K562 (cell line): ENCODE results near the gene CNBD2. TPM values are rescaled to one million over a fixed set of nuclear protein-coding genes. Genes with fewer than 3 reads are reported as not detected.
A peak's percentile ranks its signal among the peaks of the same experiment; 100 is the strongest.

Experiments
- ATAC-seq: fragments of 200-7000 bp; cut with Tn5 transposase; 3 replicates; pipeline ENCODE4 v1.9.1; 2020; ENCODE audit warnings: moderate library complexity
- BruUV-seq: library from RNA; stranded (reverse); fragments of 400-500 nt; replicated peaks from 2 replicates; lab custom pipeline; 2021; lab: Mats Ljungman, UMichigan
- CTCF ChIA-PET: fragments of 300-600 bp; formaldehyde crosslinking; extraction: SDS; loops from one replicate; lab custom pipeline; 2021; ENCODE audit warnings: low intra/inter-chr PET ratio; lab: Yijun Ruan, JAX
- POLR2A ChIA-PET: fragments of 300-600, 350-650 bp; sonication (Branson Sonifier 250); formaldehyde crosslinking; extraction: SDS; loops from one replicate; lab custom pipeline; 2021; ENCODE audit warnings: antibody characterized with exemption, inconsistent platforms; lab: Yijun Ruan, JAX
- DNase-seq, 4 experiments: peaks; one replicate each; pipeline versions ENCODE4 v3.0.0 to v3.0.0-alpha.2; 2011 to 2018; ENCODE audit warnings: low spot score in 3 of 4, mixed read lengths in 3 of 4; ENCODE audit errors: extremely low read depth in 1 of 4
- FAIRE-seq: peaks from 2 replicates; lab custom pipeline; 2011; peaks lifted over from hg19 to GRCh38; lab: Jason Lieb, UNC
- H2AFZ ChIP-seq: 2 replicates; pipeline ENCODE4 v1.6.0; 2011; ENCODE audit warnings: low read depth, low read length, control low read depth, inconsistent platforms
- H3K27ac ChIP-seq: fragments of 200-600 bp; 3 replicates; pipeline ENCODE4 v1.8.0; 2011; ENCODE audit warnings: low read depth, mild to moderate bottlenecking, control low read depth, inconsistent platforms, low read length, moderate library complexity, mixed read lengths; ENCODE audit errors: extremely low read depth
- H3K27me3 ChIP-seq, 2 experiments: fragments of 300-600 bp in 1 of 2; 2 replicates in 1 of 2; 3 replicates in 1 of 2; pipeline versions ENCODE4 v1.6.0 to v1.8.0; 2011; ENCODE audit warnings: inconsistent platforms in 2 of 2, low read length in 2 of 2, mild to moderate bottlenecking in 1 of 2, mixed read lengths in 1 of 2, moderate library complexity in 1 of 2; ENCODE audit not compliant: control insufficient read depth in 2 of 2, insufficient read depth in 2 of 2
- H3K36me3 ChIP-seq: fragments of 300-600 bp; 3 replicates; pipeline ENCODE4 v1.8.0; 2011; ENCODE audit warnings: mild to moderate bottlenecking, low read length, inconsistent platforms; ENCODE audit not compliant: control insufficient read depth, insufficient read depth
- H3K4me1 ChIP-seq, 2 experiments: fragments of 200-600 bp in 1 of 2; replicated peaks in 1 of 2; 2 replicates in 1 of 2; 3 replicates in 1 of 2; pipeline versions ENCODE4 v1.5.1 to v1.8.0; 2011; ENCODE audit warnings: inconsistent platforms in 2 of 2, low read length in 2 of 2, mild to moderate bottlenecking in 1 of 2, mixed read lengths in 1 of 2, moderate library complexity in 1 of 2; ENCODE audit not compliant: control insufficient read depth in 2 of 2, insufficient read depth in 2 of 2
- H3K4me2 ChIP-seq: 2 replicates; pipeline ENCODE4 v1.6.1; 2011; ENCODE audit warnings: low read length, control low read depth, inconsistent platforms, mixed read lengths; ENCODE audit not compliant: insufficient read depth
- H3K4me3 ChIP-seq: fragments of 200-600 bp; sonication (generic), shearing (Covaris generic); 2 replicates; pipeline ENCODE4 v1.5.1; 2016; ENCODE audit warnings: control low read depth, inconsistent platforms
- H3K79me2 ChIP-seq: fragments of 200-600 bp; 3 replicates; pipeline ENCODE4 v1.8.0; 2011; ENCODE audit warnings: low read length, inconsistent platforms; ENCODE audit not compliant: control insufficient read depth, insufficient read depth
- H3K9ac ChIP-seq, 2 experiments: 2 replicates each; pipeline versions ENCODE4 v1.6.0 to v1.6.1; 2011; ENCODE audit warnings: low read depth in 2 of 2, low read length in 2 of 2, control low read depth in 1 of 2, inconsistent platforms in 1 of 2, mild to moderate bottlenecking in 1 of 2, mixed read lengths in 1 of 2; ENCODE audit not compliant: insufficient read depth in 1 of 2
- H3K9me1 ChIP-seq: one replicate; pipeline ENCODE4 v1.6.0; 2011; ENCODE audit warnings: inconsistent platforms, mild to moderate bottlenecking, low read length, moderate library complexity; ENCODE audit not compliant: control insufficient read depth, insufficient read depth
- H3K9me3 ChIP-seq: replicated peaks from 2 replicates; pipeline ENCODE4 v1.5.1; 2011; ENCODE audit warnings: low read depth, low read length, inconsistent platforms; ENCODE audit not compliant: control insufficient read depth, insufficient read depth
- H4K20me1 ChIP-seq: replicated peaks from 2 replicates; pipeline ENCODE4 v1.6.1; 2011; ENCODE audit warnings: low read length, inconsistent platforms, mixed read lengths; ENCODE audit not compliant: control insufficient read depth, insufficient read depth
- ARID3A ChIP-seq: IDR thresholded peaks from 2 replicates; pipeline ENCODE4 v1.6.1; 2012; ENCODE audit warnings: low read depth, low read length, improper control_type of control experiment, borderline replicate concordance
- CEBPB ChIP-seq: fragments of 450-650 bp; IDR thresholded peaks from 2 replicates; pipeline ENCODE4 v1.6.1; 2016; ENCODE audit warnings: missing genetic modification characterization, missing compliant biosample characterization
- CHD1 ChIP-seq: fragments of 200-600 bp; sonication (generic); IDR thresholded peaks from one replicate; pipeline ENCODE4 v1.6.1; 2012; ENCODE audit warnings: mild to moderate bottlenecking, moderate library complexity, low read length, inconsistent platforms
- GATAD2B ChIP-seq: fragments of 450-650 bp; IDR thresholded peaks from 2 replicates; pipeline ENCODE4 v1.6.1; 2017; ENCODE audit warnings: mild to moderate bottlenecking, borderline replicate concordance
- MLLT1 ChIP-seq, 2 experiments: fragments of 450-650 bp; IDR thresholded peaks; 2 replicates each; pipeline ENCODE4 v1.6.1; 2016
- PRPF4 ChIP-seq: fragments of 200-400 bp; formaldehyde crosslinking; IDR thresholded peaks from one replicate; pipeline ENCODE4 v1.6.1; 2017; ENCODE audit warnings: low read length, low read depth, mild to moderate bottlenecking; ENCODE audit not compliant: insufficient read depth, poor library complexity, severe bottlenecking
- SMARCE1 ChIP-seq: fragments of 450-650 bp; IDR thresholded peaks from 2 replicates; pipeline ENCODE4 v1.7.1; 2016; ENCODE audit warnings: mild to moderate bottlenecking
- TEAD2 ChIP-seq: fragments of 450-650 bp; IDR thresholded peaks from 2 replicates; pipeline ENCODE4 v1.6.1; 2016; ENCODE audit warnings: missing genetic modification characterization, control low read depth, missing compliant biosample characterization
- TRIM24 ChIP-seq, 2 experiments: fragments of 450-650 bp; IDR thresholded peaks; 2 replicates each; pipeline ENCODE4 v1.6.1; 2016
- ZBTB8A ChIP-seq: fragments of 450-650 bp; IDR thresholded peaks from 2 replicates; pipeline ENCODE4 v1.6.1; 2018; ENCODE audit warnings: mild to moderate bottlenecking, moderate library complexity; ENCODE audit not compliant: partially characterized antibody
- ZFPM2 ChIP-seq: fragments of 250-450 bp; sonication (Bioruptor Pico); IDR thresholded peaks from 2 replicates; pipeline ENCODE4 v1.5.1; 2022; ENCODE audit warnings: mild to moderate bottlenecking
- ZNF324 ChIP-seq: fragments of 250-450 bp; sonication (Bioruptor Pico); IDR thresholded peaks from 2 replicates; pipeline ENCODE4 v1.4.0; 2020; ENCODE audit warnings: mild to moderate bottlenecking
- WGBS: fragments of 100-300 bp; shearing (Covaris generic); methylation state at CpG from one replicate; pipeline ENCODE4 v1.1.6; 2016; ENCODE audit warnings: low coverage, mixed read lengths; ENCODE audit not compliant: insufficient coverage; ENCODE audit errors: missing lambda C conversion rate; 5-methylcytosine and 5-hydroxymethylcytosine counted together
- in situ Hi-C: fragments of 300-500 bp; cut with MboI; formaldehyde crosslinking; loops from 4 replicates; pipeline ENCODE4 v1.15.0; 2018; ENCODE audit warnings: inconsistent platforms, mixed read lengths
- intact Hi-C: fragments of 100-400 bp; cut with micrococcal nuclease; formaldehyde crosslinking; loops from 2 replicates; pipeline ENCODE4 v1.14.2; 2022
- polyA plus RNA-seq, 8 experiments: library from polyadenylated mRNA; depleted of rRNA in 4 of 8; stranded (reverse) in 5 of 8; unstranded in 3 of 8; fragments of >200 nt; fragmentation: Nextera tagmentation in 2 of 8; fragmentation: Illumina TruSeq in 1 of 8; extraction: Ambion mirVana in 2 of 8; extraction: Trizol in 1 of 8; gene quantifications; 2 replicates each; pipeline versions ENCODE4 v1.2.1 to v1.2.3, GENCODE V29; 2011 to 2014; ENCODE audit warnings: inconsistent platforms in 1 of 8, missing spikeins in 1 of 8
- total RNA-seq, 7 experiments: library from RNA; depleted of rRNA in 6 of 7; stranded (reverse); fragments of >200 nt in 6 of 7; fragmentation: Illumina TruSeq in 2 of 7; extraction: Trizol in 2 of 7; gene quantifications; 2 replicates each; pipeline versions ENCODE4 v1.2.1 to v1.2.3, GENCODE V29; 2011 to 2021; ENCODE audit warnings: low replicate concordance in 1 of 7
- TF ChIP-seq, protein P1 (sequence below): fragments of 450-650 bp; formaldehyde crosslinking; IDR thresholded peaks from 2 replicates; pipeline ENCODE4 v1.4.0; 2022; ENCODE audit warnings: mild to moderate bottlenecking, moderate library complexity
- TF ChIP-seq, protein P2 (sequence below): sonication (generic); formaldehyde crosslinking; IDR thresholded peaks from 2 replicates; pipeline ENCODE4 v1.8.0; 2023; ENCODE audit warnings: missing genetic modification reagents, mild to moderate bottlenecking, borderline replicate concordance

Gene CNBD2
- total and polyA plus RNA-seq, 9 of the 15 experiments (the other 6 are each of a cell fraction or from before 2014, with no cell fraction given): 3.2 to 17.5 (median 5.3) TPM

- ChIA-PET CTCF (no interaction called here), POLR2A (interaction anchor here (0.8 kb wide), 1 partner anchor 10 kb away, joined by 3 read pairs; no protein-coding TSS in a partner anchor)
- WGBS: 21% methylated on average over 2 of the region's 2 CpGs
- no peak overlapping the region for H3K4me2 ChIP-seq
- H3K27ac ChIP-seq: no peak overlapping the region
- no TSS peak for BruUV-seq
- intact Hi-C loops: no loop called here
- in situ Hi-C loops: no loop called here
- H4K20me1 ChIP-seq: no peaks in the 10 kb centered on the region
- DNase-seq (no peak), FAIRE-seq (no peak), ATAC-seq (no peak)
- H3K4me3 ChIP-seq: no peak overlapping the region
- 0 out of 2 replicates have a peak, but pooled peaks cover 1% of the 10 kb centered on the region for H3K9me3 ChIP-seq
- H3K79me2 ChIP-seq: no peaks in the 10 kb centered on the region
- no peak overlapping the region for H3K9ac ChIP-seq
- peak overlapping the region; percentile 71 for H2AFZ ChIP-seq
- H3K4me1 ChIP-seq: peaks cover 0 to 3% of the 10 kb centered on the region in 2 experiments; a peak in 1 of 5 replicates
- no peaks in the 10 kb centered on the region for H3K36me3 ChIP-seq
- H3K9me1 ChIP-seq: no peaks in the 10 kb centered on the region
- H3K27me3 ChIP-seq: no peaks in the 10 kb centered on the region
- TF ChIP-seq, protein P1, sequence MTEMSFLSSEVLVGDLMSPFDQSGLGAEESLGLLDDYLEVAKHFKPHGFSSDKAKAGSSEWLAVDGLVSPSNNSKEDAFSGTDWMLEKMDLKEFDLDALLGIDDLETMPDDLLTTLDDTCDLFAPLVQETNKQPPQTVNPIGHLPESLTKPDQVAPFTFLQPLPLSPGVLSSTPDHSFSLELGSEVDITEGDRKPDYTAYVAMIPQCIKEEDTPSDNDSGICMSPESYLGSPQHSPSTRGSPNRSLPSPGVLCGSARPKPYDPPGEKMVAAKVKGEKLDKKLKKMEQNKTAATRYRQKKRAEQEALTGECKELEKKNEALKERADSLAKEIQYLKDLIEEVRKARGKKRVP: no peak
- no peak for TF ChIP-seq ZNF324 (CRISPR knock-in tag)
- TF ChIP-seq MLLT1 (IDR thresholded peaks at IDR 0.05): no peak
- TF ChIP-seq CEBPB: no peak
- TF ChIP-seq TRIM24 (IDR thresholded peaks at IDR 0.05): no peak
- TF ChIP-seq, protein P2, sequence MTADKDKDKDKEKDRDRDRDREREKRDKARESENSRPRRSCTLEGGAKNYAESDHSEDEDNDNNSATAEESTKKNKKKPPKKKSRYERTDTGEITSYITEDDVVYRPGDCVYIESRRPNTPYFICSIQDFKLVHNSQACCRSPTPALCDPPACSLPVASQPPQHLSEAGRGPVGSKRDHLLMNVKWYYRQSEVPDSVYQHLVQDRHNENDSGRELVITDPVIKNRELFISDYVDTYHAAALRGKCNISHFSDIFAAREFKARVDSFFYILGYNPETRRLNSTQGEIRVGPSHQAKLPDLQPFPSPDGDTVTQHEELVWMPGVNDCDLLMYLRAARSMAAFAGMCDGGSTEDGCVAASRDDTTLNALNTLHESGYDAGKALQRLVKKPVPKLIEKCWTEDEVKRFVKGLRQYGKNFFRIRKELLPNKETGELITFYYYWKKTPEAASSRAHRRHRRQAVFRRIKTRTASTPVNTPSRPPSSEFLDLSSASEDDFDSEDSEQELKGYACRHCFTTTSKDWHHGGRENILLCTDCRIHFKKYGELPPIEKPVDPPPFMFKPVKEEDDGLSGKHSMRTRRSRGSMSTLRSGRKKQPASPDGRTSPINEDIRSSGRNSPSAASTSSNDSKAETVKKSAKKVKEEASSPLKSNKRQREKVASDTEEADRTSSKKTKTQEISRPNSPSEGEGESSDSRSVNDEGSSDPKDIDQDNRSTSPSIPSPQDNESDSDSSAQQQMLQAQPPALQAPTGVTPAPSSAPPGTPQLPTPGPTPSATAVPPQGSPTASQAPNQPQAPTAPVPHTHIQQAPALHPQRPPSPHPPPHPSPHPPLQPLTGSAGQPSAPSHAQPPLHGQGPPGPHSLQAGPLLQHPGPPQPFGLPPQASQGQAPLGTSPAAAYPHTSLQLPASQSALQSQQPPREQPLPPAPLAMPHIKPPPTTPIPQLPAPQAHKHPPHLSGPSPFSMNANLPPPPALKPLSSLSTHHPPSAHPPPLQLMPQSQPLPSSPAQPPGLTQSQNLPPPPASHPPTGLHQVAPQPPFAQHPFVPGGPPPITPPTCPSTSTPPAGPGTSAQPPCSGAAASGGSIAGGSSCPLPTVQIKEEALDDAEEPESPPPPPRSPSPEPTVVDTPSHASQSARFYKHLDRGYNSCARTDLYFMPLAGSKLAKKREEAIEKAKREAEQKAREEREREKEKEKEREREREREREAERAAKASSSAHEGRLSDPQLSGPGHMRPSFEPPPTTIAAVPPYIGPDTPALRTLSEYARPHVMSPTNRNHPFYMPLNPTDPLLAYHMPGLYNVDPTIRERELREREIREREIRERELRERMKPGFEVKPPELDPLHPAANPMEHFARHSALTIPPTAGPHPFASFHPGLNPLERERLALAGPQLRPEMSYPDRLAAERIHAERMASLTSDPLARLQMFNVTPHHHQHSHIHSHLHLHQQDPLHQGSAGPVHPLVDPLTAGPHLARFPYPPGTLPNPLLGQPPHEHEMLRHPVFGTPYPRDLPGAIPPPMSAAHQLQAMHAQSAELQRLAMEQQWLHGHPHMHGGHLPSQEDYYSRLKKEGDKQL (CRISPR knock-in tag): no peak
- no peak for TF ChIP-seq TEAD2
- no peak for TF ChIP-seq CHD1
- no peak for TF ChIP-seq ARID3A
- no peak for TF ChIP-seq SMARCE1
- no peak for TF ChIP-seq ZBTB8A
- TF ChIP-seq GATAD2B: no peak
- no peak for TF ChIP-seq ZFPM2 (CRISPR knock-in tag)
- no peak for TF ChIP-seq PRPF4
Measured at GRCh38 chr20:36071848-36072247, 103.5 kb downstream of the CNBD2 start.
